ENCODE results near the gene SC5D.

Gene SC5D

GRCh38 chr11:121291896-121292494 lies 576 bp upstream of the SC5D start:
- DNase-seq (ENCODE audit: low read depth in 3 of 3, low spot score in 1 of 3): no peak

DNA sequence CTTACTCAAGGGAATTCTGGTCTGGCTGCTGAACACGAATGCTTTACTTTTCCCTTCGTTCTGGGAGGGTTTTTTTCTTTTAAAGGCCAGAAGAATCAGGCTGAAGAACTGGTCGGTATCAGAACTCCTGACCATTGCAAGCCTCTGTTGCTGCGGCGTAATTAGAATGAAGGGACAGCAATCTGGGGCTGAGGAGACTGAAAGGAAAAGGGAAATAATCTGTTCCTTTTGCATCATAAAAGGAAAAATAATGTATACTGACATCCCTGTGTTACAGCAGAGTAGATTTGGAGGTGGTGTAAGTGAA lies 670 bp downstream of the SC5D start:
- no peak for DNase-seq (ENCODE audit: low read depth in 3 of 3, low spot score in 1 of 3)

DNA sequence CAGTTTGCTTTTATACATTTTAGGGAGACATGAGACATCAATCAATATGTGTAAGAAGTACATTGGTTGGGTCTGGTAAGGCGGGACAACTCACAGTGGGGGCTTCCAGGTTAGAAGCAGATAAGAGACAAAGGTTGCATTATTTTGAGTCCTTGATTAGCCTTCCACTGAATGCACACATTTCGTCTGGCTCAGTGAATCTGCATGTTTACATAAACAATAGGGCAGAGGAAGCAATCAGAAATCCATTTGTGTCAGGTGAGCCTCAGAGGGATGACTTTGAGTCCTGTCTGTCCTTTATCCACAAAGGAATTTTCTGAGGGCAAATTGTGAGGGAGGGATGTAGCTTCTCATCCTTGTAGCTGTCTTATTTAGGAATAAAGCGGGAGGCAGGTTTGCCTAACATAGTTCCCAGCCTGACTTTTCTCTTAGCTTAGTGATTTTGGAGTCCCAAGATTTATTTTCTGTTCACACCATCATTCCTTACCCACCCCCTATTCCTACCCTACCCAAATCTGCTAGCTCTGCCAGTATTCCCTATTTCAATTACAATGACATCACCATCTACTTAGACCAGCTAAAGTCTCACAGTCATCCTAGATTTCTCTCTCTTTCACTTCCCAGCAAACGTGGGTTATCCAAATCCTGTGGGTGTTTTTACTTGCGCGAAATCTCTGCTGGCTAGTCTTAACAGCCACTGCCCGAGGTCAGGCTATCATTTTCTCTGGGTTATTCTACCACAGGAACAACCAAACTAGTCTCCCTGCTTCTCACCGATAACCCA lies 2.9 kb downstream of the SC5D start:
- DNase-seq (ENCODE audit: low read depth in 3 of 3, low spot score in 1 of 3): no peak

DNA sequence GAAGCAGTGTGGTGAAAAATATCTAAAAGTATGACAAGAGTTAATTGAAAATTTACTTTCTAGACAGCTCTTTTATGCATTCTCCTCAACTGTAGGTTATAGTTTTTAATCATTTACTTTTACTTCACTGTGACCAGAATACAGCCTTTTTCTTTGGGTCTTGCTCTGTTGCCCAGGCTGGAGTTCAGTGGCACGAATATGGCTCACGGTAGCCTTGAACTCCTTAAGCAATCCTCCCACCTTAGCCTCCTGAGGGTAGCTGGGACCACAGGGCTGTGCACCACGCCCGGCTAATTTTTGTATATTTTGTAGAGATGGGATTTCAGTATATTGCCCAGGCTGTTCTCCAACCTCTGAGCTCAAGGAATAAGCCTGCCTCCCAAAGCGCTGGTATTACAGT lies 5.3 kb downstream of the SC5D start:
- no peak for DNase-seq (ENCODE audit: low read depth in 3 of 3, low spot score in 1 of 3)

DNA sequence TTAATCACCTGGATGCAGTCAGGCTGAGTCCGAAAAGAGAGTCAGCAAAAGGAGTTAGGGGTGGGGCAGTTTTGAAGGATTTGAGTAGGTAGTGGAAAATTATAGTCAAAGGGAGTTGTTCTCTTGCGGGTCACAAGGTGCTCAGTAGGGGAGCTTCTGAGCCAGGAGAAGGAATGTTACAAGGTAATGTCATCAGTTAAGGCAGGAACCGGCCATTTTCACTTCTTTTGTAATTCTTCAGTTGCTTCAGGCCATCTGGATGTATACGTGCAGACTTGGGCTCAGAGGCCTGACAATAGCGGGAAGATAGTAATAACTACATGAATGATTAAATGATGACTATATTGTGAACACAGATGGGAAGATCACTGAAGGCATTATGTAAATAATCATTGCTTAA lies 6.2 kb downstream of the SC5D start:
- no peak for DNase-seq (ENCODE audit: low read depth in 3 of 3, low spot score in 1 of 3)

DNA sequence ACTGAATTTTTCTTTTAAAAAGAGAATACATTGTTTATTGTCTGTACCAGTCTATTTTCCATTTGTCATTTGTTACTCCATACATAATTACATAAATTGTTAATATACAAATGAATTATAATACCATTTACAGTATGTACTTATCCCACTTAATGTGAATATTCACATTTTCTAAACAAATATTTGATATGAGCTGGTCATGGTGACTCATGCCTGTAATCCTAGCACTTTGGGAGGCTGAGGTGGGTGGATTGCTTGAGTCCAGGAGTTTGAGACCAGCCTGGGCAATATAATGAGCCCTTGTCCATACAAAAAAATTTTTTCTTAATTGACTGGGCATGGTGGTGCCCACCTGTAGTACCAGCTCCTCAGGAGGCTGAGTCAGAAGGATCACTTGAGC lies 6.8 kb downstream of the SC5D start:
- DNase-seq (ENCODE audit: low read depth in 3 of 3, low spot score in 1 of 3): no peak

DNA sequence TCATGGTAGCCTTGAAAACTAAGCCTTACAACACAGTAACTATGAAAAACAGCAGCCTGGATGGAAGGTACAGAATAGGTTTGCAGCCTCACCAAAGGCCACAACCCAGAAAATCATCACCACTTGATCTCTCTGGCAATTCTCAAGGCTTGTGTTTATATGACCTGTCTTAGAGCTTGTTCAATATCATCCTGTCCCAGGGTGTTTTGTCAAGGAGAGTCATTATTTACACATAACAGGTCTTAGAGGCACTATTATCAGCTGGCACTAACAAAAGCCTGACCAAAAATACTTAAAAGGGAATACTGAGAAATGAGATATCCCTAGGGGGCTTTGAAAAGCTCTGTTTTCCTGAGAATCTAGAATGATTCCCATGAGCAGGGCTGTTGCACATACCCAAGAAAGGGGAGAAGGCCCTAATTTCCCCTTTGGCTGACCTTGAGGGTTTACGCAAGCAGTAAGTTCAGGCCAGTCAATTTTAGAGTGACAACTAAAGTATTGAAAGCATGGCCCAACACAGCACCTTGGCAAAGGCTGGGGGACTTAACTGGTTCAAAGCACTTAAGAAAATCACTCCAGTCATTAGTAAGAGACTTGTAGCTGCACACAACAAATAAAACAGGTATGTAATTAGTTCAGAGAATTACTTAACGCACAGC lies 7.9 kb downstream of the SC5D start:
- DNase-seq (ENCODE audit: low read depth in 3 of 3, low spot score in 1 of 3): no peak

DNA sequence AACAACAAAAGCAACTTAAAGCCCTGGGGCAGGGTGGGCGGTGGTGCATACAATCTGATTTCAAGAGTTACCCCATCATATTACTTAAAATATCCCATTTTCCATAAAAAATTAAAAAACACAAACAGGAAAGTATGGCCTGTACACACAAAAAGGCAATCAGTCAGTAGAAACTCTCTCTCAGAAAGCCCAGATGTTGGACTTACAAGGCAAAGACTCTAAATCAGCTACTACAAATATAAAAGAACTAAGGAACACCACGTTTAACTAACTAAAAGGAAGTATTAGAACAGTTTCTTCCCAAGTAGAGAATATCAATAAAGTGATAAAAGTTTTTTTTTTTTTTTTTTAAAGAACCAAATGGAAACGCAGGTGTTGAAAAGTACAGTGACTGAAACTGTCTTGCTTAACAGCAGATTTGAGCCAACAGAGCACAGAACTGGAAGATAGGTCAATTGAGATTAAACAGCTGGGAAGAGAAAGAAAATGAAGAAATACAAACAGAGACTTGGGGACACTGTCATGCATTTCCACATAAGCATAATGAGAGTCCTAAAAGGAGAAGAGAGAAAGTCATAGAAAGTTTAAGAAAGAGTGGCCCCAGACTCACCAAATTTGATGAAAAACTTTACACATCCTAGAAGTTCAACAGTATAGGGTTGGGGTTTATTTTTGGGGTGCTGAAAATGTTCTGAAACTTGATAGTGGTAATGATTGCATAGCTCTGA lies 8.6 kb downstream of the SC5D start:
- no peak for DNase-seq (ENCODE audit: low read depth in 3 of 3, low spot score in 1 of 3)

DNA sequence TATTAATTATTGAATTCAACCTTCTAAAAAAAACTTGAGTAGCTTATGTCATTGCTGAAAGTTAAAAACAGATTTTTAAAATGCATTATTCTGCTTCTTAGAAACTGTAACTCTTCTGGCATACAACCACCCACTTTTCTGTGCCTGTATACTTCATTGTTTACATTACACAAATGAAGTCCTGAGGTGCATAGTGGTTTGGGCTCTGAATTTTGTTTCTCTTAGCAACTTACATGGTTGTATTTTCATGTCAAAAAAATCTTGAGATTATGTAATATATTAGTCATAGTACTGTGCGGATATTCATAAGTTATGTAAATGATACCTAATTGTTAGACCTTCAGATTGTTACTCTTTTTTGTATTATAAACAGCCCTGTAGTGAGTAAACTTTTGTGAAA lies 12.2 kb downstream of the SC5D start:
- DNase-seq (ENCODE audit: low read depth in 3 of 3, low spot score in 1 of 3): no peak

- no peak for DNase-seq (ENCODE audit: low read depth in 3 of 3, low spot score in 1 of 3)
Measured at GRCh38 chr11:121308816-121309215, 16.2 kb downstream of the SC5D start.

- DNase-seq (ENCODE audit: low read depth in 3 of 3, low spot score in 1 of 3): no peak
Measured at GRCh38 chr11:121309688-121310087, 17.1 kb downstream of the SC5D start.

DNA sequence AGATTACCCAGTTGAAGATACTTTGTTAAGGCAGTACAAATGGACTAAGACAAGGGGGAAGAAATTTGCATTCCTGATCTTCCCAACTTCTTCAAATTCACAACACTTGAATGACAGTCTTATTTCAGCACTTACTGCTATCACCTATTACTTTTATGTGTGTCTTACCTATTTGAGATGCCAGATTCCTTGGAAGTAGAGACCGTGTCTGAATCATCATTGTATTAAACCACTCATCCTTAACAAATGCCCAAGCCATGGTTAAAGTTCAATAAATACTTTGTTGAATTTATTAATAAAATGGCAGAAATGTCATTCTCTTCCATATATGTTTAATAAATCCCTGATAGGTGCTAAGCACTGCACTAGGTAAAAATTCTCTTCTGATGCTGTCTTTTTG lies 18.3 kb downstream of the SC5D start:
- DNase-seq (ENCODE audit: low read depth in 3 of 3, low spot score in 1 of 3): no peak

DNA sequence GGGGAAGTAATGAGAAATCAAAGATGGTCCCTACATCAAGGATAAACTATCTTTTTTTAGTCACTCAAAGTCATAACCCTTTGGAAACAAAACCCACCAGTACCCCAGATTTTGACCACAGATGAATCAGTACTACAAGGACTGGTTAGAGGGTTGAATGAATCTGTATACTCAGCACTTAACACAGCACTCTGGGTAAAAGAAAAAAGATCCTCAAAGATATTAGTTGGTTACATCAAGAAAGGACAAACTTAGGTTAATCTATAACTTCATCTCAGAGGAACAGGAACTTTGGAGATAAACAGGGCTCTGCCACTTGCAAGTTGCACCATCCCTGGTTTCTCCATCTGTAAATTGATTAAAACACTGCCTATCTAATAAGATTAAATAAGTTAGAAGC lies 18.8 kb downstream of the SC5D start:
- no peak for DNase-seq (ENCODE audit: low read depth in 3 of 3, low spot score in 1 of 3)

DNA sequence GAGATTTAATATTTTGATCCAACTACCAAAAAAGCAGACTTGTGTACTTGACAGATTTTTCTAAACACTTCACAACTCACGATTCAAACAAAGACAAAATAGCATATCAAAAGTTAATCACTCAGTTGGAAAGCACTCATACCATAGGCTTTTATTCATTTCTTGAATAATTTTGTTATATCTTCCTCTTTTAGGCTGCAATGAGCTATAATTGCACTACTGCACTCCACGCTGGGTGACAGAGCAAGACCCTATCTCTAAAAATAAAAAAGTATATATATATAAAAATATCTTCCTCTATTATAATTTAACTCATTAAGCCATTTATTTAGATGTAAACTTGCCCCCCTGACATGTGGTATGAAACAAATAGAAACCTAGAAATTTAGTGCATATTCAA lies 19.9 kb downstream of the SC5D start:
- no peak for DNase-seq (ENCODE audit: low read depth in 3 of 3, low spot score in 1 of 3)

- DNase-seq (ENCODE audit: low read depth in 3 of 3, low spot score in 1 of 3): no peak
Measured at GRCh38 chr11:121318848-121319834, 26.6 kb downstream of the SC5D start.

- no peak for DNase-seq (ENCODE audit: low read depth in 3 of 3, low spot score in 1 of 3)
Measured at GRCh38 chr11:121321614-121322243, 29.2 kb downstream of the SC5D start.

DNA sequence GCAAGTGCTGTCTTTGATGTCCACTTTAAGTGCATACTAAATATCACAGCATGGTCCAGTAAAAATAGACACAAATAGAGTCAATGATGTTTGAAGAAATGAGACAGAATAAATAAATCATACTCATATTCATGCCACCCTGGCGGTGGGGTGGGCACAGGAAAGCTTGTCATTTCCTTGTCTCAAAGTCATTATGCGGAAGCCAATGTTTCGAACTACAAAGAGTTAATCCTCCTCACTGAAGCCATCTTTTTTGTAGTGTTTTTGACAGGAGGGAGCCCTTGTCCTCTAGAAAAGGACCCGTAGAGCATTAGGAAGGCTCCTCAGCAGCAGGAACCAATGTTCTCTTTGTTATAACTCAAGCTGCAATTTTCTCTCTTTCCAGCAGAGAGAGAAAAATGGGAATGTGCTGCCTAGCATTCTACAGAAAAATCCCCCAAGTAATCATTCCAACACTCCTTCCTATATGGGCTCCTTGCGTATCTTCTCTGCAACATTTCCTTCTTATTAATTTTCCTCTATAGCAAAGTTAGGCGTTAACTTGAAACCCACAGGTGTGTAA lies 30.6 kb downstream of the SC5D start:
- no peak for DNase-seq (ENCODE audit: low read depth in 3 of 3, low spot score in 1 of 3)

DNA sequence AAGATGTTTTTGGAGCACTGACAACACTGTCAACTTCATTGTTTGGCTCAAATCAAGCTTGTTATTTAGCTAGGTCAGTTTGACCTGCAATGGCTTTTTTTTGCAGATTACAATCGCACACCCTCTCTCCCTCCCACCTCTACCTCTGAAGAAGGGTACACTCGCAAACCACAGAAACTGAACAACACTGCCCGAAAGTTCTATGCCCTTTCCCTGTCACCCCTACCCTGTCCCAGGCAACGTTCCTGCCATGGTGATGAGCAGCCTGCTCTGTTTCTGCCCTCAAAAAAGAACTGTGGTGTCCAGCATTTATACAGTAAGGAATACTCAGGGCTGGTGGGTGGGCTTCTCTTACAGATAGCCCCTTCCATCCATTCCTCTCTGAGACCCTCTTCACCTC lies 33.7 kb downstream of the SC5D start:
- DNase-seq (ENCODE audit: low read depth in 3 of 3, low spot score in 1 of 3): no peak

- DNase-seq (ENCODE audit: low read depth in 3 of 3, low spot score in 1 of 3): no peak
Measured at GRCh38 chr11:121327553-121327952, 35.0 kb downstream of the SC5D start.

All from stimulated activated CD4-positive, alpha-beta T cell treated with anti-CD3 and anti-CD28 coated beads, TNF-alpha, amount 100 ng/mL, for 1 hour (primary cell).